HepG2 (cell line): ENCODE measurements around the gene PPY. TPM values are rescaled to one million over a fixed set of nuclear protein-coding genes. Genes with fewer than 3 reads are reported as not detected.

Experiments used
- GLMP ChIP-seq: sonication (generic); formaldehyde crosslinking; IDR thresholded peaks from 2 replicates; pipeline ENCODE4 v1.9.0; 2021; ENCODE audit warnings: missing genetic modification reagents, mild to moderate bottlenecking, borderline replicate concordance
- GTF3A ChIP-seq: sonication (generic); formaldehyde crosslinking; conservative IDR thresholded peaks from 2 replicates; pipeline ENCODE4 v1.4.0; 2020; ENCODE audit warnings: mild to moderate bottlenecking, missing genetic modification reagents
- HDAC2 ChIP-seq: sonication (generic); formaldehyde crosslinking; IDR thresholded peaks from 2 replicates; pipeline ENCODE4 v1.4.0; 2020; ENCODE audit warnings: missing genetic modification reagents
- HIVEP1 ChIP-seq: sonication (generic); formaldehyde crosslinking; IDR thresholded peaks from 2 replicates; pipeline ENCODE4 v1.4.0; 2020; ENCODE audit warnings: mild to moderate bottlenecking, missing genetic modification reagents
- HMG20B ChIP-seq: conservative IDR thresholded peaks from 2 replicates; pipeline ENCODE4 v1.6.1; 2016; ENCODE audit warnings: missing genetic modification reagents, missing compliant biosample characterization
- KDM5B ChIP-seq: sonication (generic); formaldehyde crosslinking; IDR thresholded peaks from 2 replicates; pipeline ENCODE4 v1.4.0; 2020; ENCODE audit warnings: missing genetic modification reagents, mild to moderate bottlenecking, borderline replicate concordance
- MAFK ChIP-seq, 2 experiments: IDR thresholded peaks in 1 of 2; conservative IDR thresholded peaks in 1 of 2; 2 replicates each; pipeline ENCODE4 v1.6.1; 2011; ENCODE audit warnings: improper control_type of control experiment in 2 of 2, low read length in 2 of 2
- MYC ChIP-seq: sonication (generic); formaldehyde crosslinking; IDR thresholded peaks from 2 replicates; pipeline ENCODE4 v1.9.0; 2021; ENCODE audit warnings: missing genetic modification reagents, borderline replicate concordance
- PHF8 ChIP-seq: sonication (generic); formaldehyde crosslinking; IDR thresholded peaks from 2 replicates; pipeline ENCODE4 v1.5.0; 2020; ENCODE audit warnings: missing genetic modification reagents
- PITX1 ChIP-seq: sonication (generic); formaldehyde crosslinking; IDR thresholded peaks from 2 replicates; pipeline ENCODE4 v1.5.1; 2020; ENCODE audit warnings: mild to moderate bottlenecking, missing genetic modification reagents
- POLR2A ChIP-seq, 2 experiments: IDR thresholded peaks; 2 replicates each; pipeline ENCODE4 v1.6.1; 2011; ENCODE audit warnings: low read depth in 2 of 2, low read length in 2 of 2, mild to moderate bottlenecking in 1 of 2, moderate library complexity in 1 of 2; ENCODE audit not compliant: insufficient read depth in 1 of 2
- REPIN1 ChIP-seq: sonication (generic); formaldehyde crosslinking; IDR thresholded peaks from 2 replicates; pipeline ENCODE4 v1.8.0; 2022; ENCODE audit warnings: missing genetic modification reagents, low read depth, mild to moderate bottlenecking, borderline replicate concordance
- RORA ChIP-seq: sonication (generic); formaldehyde crosslinking; IDR thresholded peaks from 2 replicates; pipeline ENCODE4 v1.5.0; 2020; ENCODE audit warnings: mild to moderate bottlenecking, missing genetic modification reagents, moderate library complexity
- SOX5 ChIP-seq: IDR thresholded peaks from 2 replicates; pipeline ENCODE4 v1.6.1; 2016; ENCODE audit warnings: borderline replicate concordance
- TAF1 ChIP-seq: sonication (generic); formaldehyde crosslinking; IDR thresholded peaks from 2 replicates; pipeline ENCODE4 v1.4.0; 2020; ENCODE audit warnings: missing genetic modification reagents
- THAP11 ChIP-seq: IDR thresholded peaks from 2 replicates; pipeline ENCODE4 v1.6.1; 2016; ENCODE audit warnings: missing biosample characterization, missing genetic modification reagents
- ZNF136 ChIP-seq: sonication (generic); formaldehyde crosslinking; IDR thresholded peaks from 2 replicates; pipeline ENCODE4 v1.8.1; 2022; ENCODE audit warnings: low read depth, mild to moderate bottlenecking, moderate library complexity, missing genetic modification reagents
- ZNF20 ChIP-seq: sonication (generic); formaldehyde crosslinking; IDR thresholded peaks from 2 replicates; pipeline ENCODE4 v1.4.0; 2020; ENCODE audit warnings: mild to moderate bottlenecking, moderate library complexity, missing genetic modification reagents
- ZNF253 ChIP-seq: sonication (generic); formaldehyde crosslinking; IDR thresholded peaks from 2 replicates; pipeline ENCODE4 v1.8.0; 2022; ENCODE audit warnings: mild to moderate bottlenecking, missing genetic modification reagents, borderline replicate concordance
- ZNF274 ChIP-seq: sonication (generic); formaldehyde crosslinking; IDR thresholded peaks from 2 replicates; pipeline ENCODE4 v1.5.1; 2020; ENCODE audit warnings: mild to moderate bottlenecking, missing genetic modification reagents
- ZNF543 ChIP-seq: sonication (generic); formaldehyde crosslinking; IDR thresholded peaks from 2 replicates; pipeline ENCODE4 v1.4.0; 2020; ENCODE audit warnings: mild to moderate bottlenecking, missing genetic modification reagents
- ZNF546 ChIP-seq: sonication (generic); formaldehyde crosslinking; conservative IDR thresholded peaks from 2 replicates; pipeline ENCODE4 v1.8.1; 2023; ENCODE audit warnings: mild to moderate bottlenecking, missing genetic modification reagents
- ZNF629 ChIP-seq: sonication (generic); formaldehyde crosslinking; conservative IDR thresholded peaks from 2 replicates; pipeline ENCODE4 v1.5.0; 2020; ENCODE audit warnings: missing genetic modification reagents
- polyA plus RNA-seq, 8 experiments: library from polyadenylated mRNA; depleted of rRNA in 3 of 8; stranded (reverse) in 7 of 8; unstranded in 1 of 8; fragments of >200 nt; fragmentation: Illumina TruSeq in 4 of 8; extraction: Trizol in 4 of 8; gene quantifications; 2 replicates each; pipeline versions ENCODE4 v1.2.1 to v1.2.3, GENCODE V29; 2011 to 2016; ENCODE audit warnings: low read depth in 4 of 8, missing spikeins in 1 of 8, mixed read lengths in 1 of 8; ENCODE audit not compliant: insufficient read depth in 1 of 8
- total RNA-seq, 5 experiments: library from RNA; depleted of rRNA; stranded (reverse); fragments of >200 nt; fragmentation: Illumina TruSeq; extraction: Trizol; gene quantifications; 2 replicates each; pipeline ENCODE4 v1.2.3, GENCODE V29; 2016; ENCODE audit warnings: low read depth in 1 of 5
- TF ChIP-seq, protein P1 (sequence below): sonication (generic); formaldehyde crosslinking; IDR thresholded peaks from 2 replicates; pipeline ENCODE4 v1.5.0; 2020; ENCODE audit warnings: mild to moderate bottlenecking, missing genetic modification reagents
- TF ChIP-seq, protein P2 (sequence below): sonication (generic); formaldehyde crosslinking; IDR thresholded peaks from 2 replicates; pipeline ENCODE4 v1.4.0; 2020; ENCODE audit warnings: missing genetic modification reagents

The PPY gene
- total and polyA plus RNA-seq, 2 of the 13 experiments (the other 11 are each of a cell fraction or from before 2014, with no cell fraction given) = not detected

GRCh38 chr17:43931062-43931571, 11.2 kb downstream of the PPY start (continued):
- TF ChIP-seq, protein P1, sequence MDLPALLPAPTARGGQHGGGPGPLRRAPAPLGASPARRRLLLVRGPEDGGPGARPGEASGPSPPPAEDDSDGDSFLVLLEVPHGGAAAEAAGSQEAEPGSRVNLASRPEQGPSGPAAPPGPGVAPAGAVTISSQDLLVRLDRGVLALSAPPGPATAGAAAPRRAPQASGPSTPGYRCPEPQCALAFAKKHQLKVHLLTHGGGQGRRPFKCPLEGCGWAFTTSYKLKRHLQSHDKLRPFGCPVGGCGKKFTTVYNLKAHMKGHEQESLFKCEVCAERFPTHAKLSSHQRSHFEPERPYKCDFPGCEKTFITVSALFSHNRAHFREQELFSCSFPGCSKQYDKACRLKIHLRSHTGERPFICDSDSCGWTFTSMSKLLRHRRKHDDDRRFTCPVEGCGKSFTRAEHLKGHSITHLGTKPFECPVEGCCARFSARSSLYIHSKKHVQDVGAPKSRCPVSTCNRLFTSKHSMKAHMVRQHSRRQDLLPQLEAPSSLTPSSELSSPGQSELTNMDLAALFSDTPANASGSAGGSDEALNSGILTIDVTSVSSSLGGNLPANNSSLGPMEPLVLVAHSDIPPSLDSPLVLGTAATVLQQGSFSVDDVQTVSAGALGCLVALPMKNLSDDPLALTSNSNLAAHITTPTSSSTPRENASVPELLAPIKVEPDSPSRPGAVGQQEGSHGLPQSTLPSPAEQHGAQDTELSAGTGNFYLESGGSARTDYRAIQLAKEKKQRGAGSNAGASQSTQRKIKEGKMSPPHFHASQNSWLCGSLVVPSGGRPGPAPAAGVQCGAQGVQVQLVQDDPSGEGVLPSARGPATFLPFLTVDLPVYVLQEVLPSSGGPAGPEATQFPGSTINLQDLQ (CRISPR knock-in tag) = no peak
- TF ChIP-seq MAFK (conservative IDR thresholded peaks at IDR 0.05 in 1 of 2, IDR thresholded peaks at IDR 0.05 in 1 of 2; ENCODE audit: low read length in 2 of 2) (no peak), KDM5B (no peak), HIVEP1 (CRISPR knock-in tag) (no peak), HDAC2 (CRISPR knock-in tag) (peak; percentile 62; the same call in 1 of the 2 replicates), ZNF543 (CRISPR knock-in tag) (no peak), GLMP (no peak), PHF8 (no peak), GTF3A (CRISPR knock-in tag) (no peak), ZNF20 (no peak), SOX5 (CRISPR knock-in tag) (no peak; the same call in 1 of the 2 replicates), POLR2A (IDR thresholded peaks at IDR 0.05; ENCODE audit: insufficient read depth in 1 of 2, low read depth in 2 of 2, low read length in 2 of 2) (no peak), ZNF546 (CRISPR knock-in tag) (no peak), ZNF274 (no peak), PITX1 (CRISPR knock-in tag) (no peak), TAF1 (no peak), REPIN1 (CRISPR knock-in tag) (no peak), ZNF136 (CRISPR knock-in tag) (no peak), HMG20B (no peak), MYC (CRISPR knock-in tag) (no peak), RORA (no peak), THAP11 (CRISPR knock-in tag) (no peak; the same call in 1 of the 2 replicates), ZNF629 (no peak), ZNF253 (CRISPR knock-in tag) (no peak)
- TF ChIP-seq, protein P2, sequence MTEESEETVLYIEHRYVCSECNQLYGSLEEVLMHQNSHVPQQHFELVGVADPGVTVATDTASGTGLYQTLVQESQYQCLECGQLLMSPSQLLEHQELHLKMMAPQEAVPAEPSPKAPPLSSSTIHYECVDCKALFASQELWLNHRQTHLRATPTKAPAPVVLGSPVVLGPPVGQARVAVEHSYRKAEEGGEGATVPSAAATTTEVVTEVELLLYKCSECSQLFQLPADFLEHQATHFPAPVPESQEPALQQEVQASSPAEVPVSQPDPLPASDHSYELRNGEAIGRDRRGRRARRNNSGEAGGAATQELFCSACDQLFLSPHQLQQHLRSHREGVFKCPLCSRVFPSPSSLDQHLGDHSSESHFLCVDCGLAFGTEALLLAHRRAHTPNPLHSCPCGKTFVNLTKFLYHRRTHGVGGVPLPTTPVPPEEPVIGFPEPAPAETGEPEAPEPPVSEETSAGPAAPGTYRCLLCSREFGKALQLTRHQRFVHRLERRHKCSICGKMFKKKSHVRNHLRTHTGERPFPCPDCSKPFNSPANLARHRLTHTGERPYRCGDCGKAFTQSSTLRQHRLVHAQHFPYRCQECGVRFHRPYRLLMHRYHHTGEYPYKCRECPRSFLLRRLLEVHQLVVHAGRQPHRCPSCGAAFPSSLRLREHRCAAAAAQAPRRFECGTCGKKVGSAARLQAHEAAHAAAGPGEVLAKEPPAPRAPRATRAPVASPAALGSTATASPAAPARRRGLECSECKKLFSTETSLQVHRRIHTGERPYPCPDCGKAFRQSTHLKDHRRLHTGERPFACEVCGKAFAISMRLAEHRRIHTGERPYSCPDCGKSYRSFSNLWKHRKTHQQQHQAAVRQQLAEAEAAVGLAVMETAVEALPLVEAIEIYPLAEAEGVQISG (CRISPR knock-in tag) = no peak
